H1 (cell line): Measurements from ENCODE around the gene GJB4. TPM values are rescaled to one million over a fixed set of nuclear protein-coding genes. Genes with fewer than 3 reads are reported as not detected.

Source experiments
- CTCF ChIA-PET: fragments of 300-600 bp; sonication (Branson Sonifier 250); formaldehyde crosslinking; loops from one replicate; lab custom pipeline; 2021; ENCODE audit not compliant: partially characterized antibody; lab: Charles Lee
- POLR2A ChIA-PET: fragments of 300-600 bp; sonication (Branson Sonifier 250); formaldehyde crosslinking; loops from one replicate; lab custom pipeline; 2021; ENCODE audit warnings: inconsistent platforms; ENCODE audit not compliant: partially characterized antibody; lab: Charles Lee
- DNase-seq, 2 experiments: peaks; one replicate each; pipeline versions ENCODE4 v3.0.0 to v3.0.0-alpha.2; 2010 to 2022; ENCODE audit warnings: low spot score in 2 of 2, low read depth in 1 of 2, mixed read lengths in 1 of 2
- FAIRE-seq: peaks from 2 replicates; lab custom pipeline; 2011; peaks lifted over from hg19 to GRCh38; lab: Jason Lieb, UNC
- H2AFZ ChIP-seq: 2 replicates; pipeline ENCODE4 v1.8.1; 2012; ENCODE audit warnings: low read length, inconsistent platforms
- H2AK5ac ChIP-seq: 2 replicates; pipeline ENCODE4 v1.6.1; 2013; ENCODE audit warnings: low read depth, low read length
- H2BK120ac ChIP-seq: replicated peaks from 2 replicates; pipeline ENCODE3; 2013; ENCODE audit warnings: low read depth, low read length, inconsistent platforms
- H2BK12ac ChIP-seq: 2 replicates; pipeline ENCODE4 v1.6.1; 2013; ENCODE audit warnings: low read depth, low read length
- H2BK15ac ChIP-seq: 2 replicates; pipeline ENCODE4 v1.6.1; 2013; ENCODE audit warnings: low read length
- H2BK20ac ChIP-seq: 2 replicates; pipeline ENCODE4 v1.6.1; 2013; ENCODE audit warnings: low read length
- H2BK5ac ChIP-seq: 2 replicates; pipeline ENCODE4 v1.6.1; 2013; ENCODE audit warnings: low read depth, low read length
- H3K14ac ChIP-seq: 2 replicates; pipeline ENCODE4 v1.6.1; 2013; ENCODE audit warnings: inconsistent platforms; ENCODE audit not compliant: insufficient read length
- H3K18ac ChIP-seq: 2 replicates; pipeline ENCODE4 v1.6.1; 2013; ENCODE audit warnings: low read length; ENCODE audit errors: extremely low read depth
- H3K23ac ChIP-seq: 2 replicates; pipeline ENCODE4 v1.6.1; 2013; ENCODE audit warnings: inconsistent platforms; ENCODE audit not compliant: insufficient read length
- H3K23me2 ChIP-seq: 2 replicates; pipeline ENCODE4 v1.6.1; 2013; ENCODE audit warnings: low read depth, low read length
- H3K27ac ChIP-seq: 2 replicates; pipeline ENCODE4 v1.6.1; 2011; ENCODE audit warnings: low read depth, low read length, inconsistent platforms
- H3K27me3 ChIP-seq, 4 experiments: replicated peaks in 1 of 4; 1 replicate in 1 of 4; 2 replicates in 3 of 4; pipeline versions ENCODE4 v1.6.1 to v1.8.1; 2011 to 2013; ENCODE audit warnings: low read length in 3 of 4, mild to moderate bottlenecking in 3 of 4, inconsistent platforms in 2 of 4, mixed read lengths in 2 of 4, moderate library complexity in 1 of 4; ENCODE audit not compliant: control insufficient read depth in 3 of 4, insufficient read depth in 3 of 4; ENCODE audit errors: extremely low read depth in 1 of 4
- H3K36me3 ChIP-seq, 4 experiments: 2 replicates each; pipeline versions ENCODE4 v1.6.1 to v1.8.1; 2011 to 2013; ENCODE audit warnings: mild to moderate bottlenecking in 4 of 4, low read length in 3 of 4, moderate library complexity in 2 of 4, control low read depth in 1 of 4, inconsistent platforms in 1 of 4; ENCODE audit not compliant: insufficient read depth in 4 of 4, control insufficient read depth in 2 of 4
- H3K4ac ChIP-seq: replicated peaks from 2 replicates; pipeline ENCODE3; 2013; ENCODE audit warnings: low read length, low read depth, mixed read lengths, inconsistent platforms; ENCODE audit not compliant: insufficient read length
- H3K4me1 ChIP-seq, 4 experiments: replicated peaks in 1 of 4; 1 replicate in 1 of 4; 2 replicates in 3 of 4; pipeline versions ENCODE4 v1.6.1 to v1.8.1; 2011 to 2013; ENCODE audit warnings: low read length in 3 of 4, inconsistent platforms in 2 of 4, mixed read lengths in 1 of 4; ENCODE audit not compliant: insufficient read depth in 4 of 4, control insufficient read depth in 3 of 4
- H3K4me2 ChIP-seq, 2 experiments: 2 replicates each; pipeline versions ENCODE4 v1.6.1 to v1.8.1; 2011 to 2013; ENCODE audit warnings: low read depth in 2 of 2, low read length in 2 of 2, control low read depth in 1 of 2, inconsistent platforms in 1 of 2, mild to moderate bottlenecking in 1 of 2; ENCODE audit not compliant: insufficient read depth in 1 of 2
- H3K4me3 ChIP-seq, 4 experiments: fragments of 200-600, 300-600 bp in 1 of 4; sonication (generic), shearing (Covaris generic), sonication (Bioruptor Twin) in 1 of 4; 2 replicates each; pipeline versions ENCODE4 v1.5.1 to v1.8.1; 2011 to 2016; ENCODE audit warnings: low read length in 4 of 4, low read depth in 3 of 4, control low read depth in 2 of 4, inconsistent platforms in 2 of 4, mild to moderate bottlenecking in 2 of 4, mixed read lengths in 1 of 4, moderate library complexity in 1 of 4; ENCODE audit not compliant: insufficient read depth in 2 of 4; ENCODE audit errors: extremely low read depth in 1 of 4
- H3K56ac ChIP-seq: replicated peaks from 2 replicates; pipeline ENCODE3; 2013; ENCODE audit warnings: low read depth, mild to moderate bottlenecking, mixed read lengths, low read length, inconsistent platforms; ENCODE audit not compliant: insufficient read length
- H3K79me1 ChIP-seq: 2 replicates; pipeline ENCODE4 v1.6.1; 2013; ENCODE audit warnings: low read depth, low read length, control low read depth
- H3K79me2 ChIP-seq, 2 experiments: 2 replicates each; pipeline versions ENCODE4 v1.6.1 to v1.8.1; 2012 to 2013; ENCODE audit warnings: low read length in 2 of 2, mild to moderate bottlenecking in 2 of 2, inconsistent platforms in 1 of 2; ENCODE audit not compliant: insufficient read depth in 2 of 2, control insufficient read depth in 1 of 2
- H3K9ac ChIP-seq, 4 experiments: replicated peaks in 1 of 4; 1 replicate in 1 of 4; 2 replicates in 3 of 4; pipeline versions ENCODE4 v1.6.1 to v1.8.1; 2011 to 2013; ENCODE audit warnings: low read depth in 3 of 4, low read length in 3 of 4, control low read depth in 2 of 4, mild to moderate bottlenecking in 2 of 4, moderate library complexity in 2 of 4, inconsistent platforms in 1 of 4; ENCODE audit errors: extremely low read depth in 1 of 4
- H3K9me3 ChIP-seq, 2 experiments: 2 replicates each; pipeline versions ENCODE4 v1.6.1 to v1.8.1; 2012 to 2013; ENCODE audit warnings: mild to moderate bottlenecking in 2 of 2, moderate library complexity in 2 of 2, control low read depth in 1 of 2, inconsistent platforms in 1 of 2, low read depth in 1 of 2, low read length in 1 of 2, mixed read lengths in 1 of 2; ENCODE audit not compliant: insufficient read depth in 2 of 2
- H4K20me1 ChIP-seq, 2 experiments: replicated peaks in 1 of 2; 2 replicates each; pipeline versions ENCODE3 to v1.8.1; 2011 to 2013; ENCODE audit warnings: inconsistent platforms in 2 of 2, low read length in 2 of 2, mild to moderate bottlenecking in 1 of 2; ENCODE audit not compliant: insufficient read depth in 2 of 2, control insufficient read depth in 1 of 2
- H4K5ac ChIP-seq: 2 replicates; pipeline ENCODE4 v1.6.1; 2013; ENCODE audit warnings: low read length, low read depth, mixed read lengths, inconsistent platforms; ENCODE audit not compliant: insufficient read length
- H4K8ac ChIP-seq: 2 replicates; pipeline ENCODE4 v1.8.0; 2013; ENCODE audit warnings: mild to moderate bottlenecking, moderate library complexity, low read length, inconsistent platforms; ENCODE audit not compliant: insufficient read depth; ENCODE audit errors: extremely low read depth
- H4K91ac ChIP-seq: replicated peaks from 2 replicates; pipeline ENCODE3; 2013; ENCODE audit warnings: low read length, mixed read lengths, inconsistent platforms; ENCODE audit not compliant: insufficient read length
- SP4 ChIP-seq: IDR thresholded peaks from 2 replicates; pipeline ENCODE4 v1.6.1; 2012; ENCODE audit warnings: low read length, inconsistent platforms
- TBP ChIP-seq: IDR thresholded peaks from 2 replicates; pipeline ENCODE4 v1.6.1; 2011; ENCODE audit warnings: low read depth, low read length, improper control_type of control experiment
- WGBS, 2 experiments: shearing (Covaris generic) in 1 of 2; methylation state at CpG; one replicate each; pipeline versions ENCODE4 v1.1.6 to v1.1.7; 2013 to 2015; ENCODE audit warnings: low lambda C conversion rate in 2 of 2, mixed read lengths in 2 of 2, inconsistent platforms in 1 of 2, low coverage in 1 of 2, missing lambda C conversion rate in 1 of 2; ENCODE audit not compliant: insufficient replicate concordance in 2 of 2, insufficient coverage in 1 of 2, insufficient read length in 1 of 2; ENCODE audit errors: extremely low coverage in 1 of 2, missing lambda C conversion rate in 1 of 2; 5-methylcytosine and 5-hydroxymethylcytosine counted together
- polyA plus RNA-seq, 7 experiments: library from polyadenylated mRNA; depleted of rRNA in 3 of 7; stranded (reverse) in 5 of 7; unstranded in 2 of 7; fragments of >200 nt in 5 of 7; fragments of 200-250 nt in 2 of 7; gene quantifications; 1 replicate in 5 of 7; 2 replicates in 1 of 7; 4 replicates in 1 of 7; pipeline versions ENCODE4 v1.2.1 to v1.2.3, GENCODE V29; 2011 to 2013; ENCODE audit warnings: missing spikeins in 2 of 7, mixed read lengths in 2 of 7
- total RNA-seq: library from RNA; stranded (reverse); fragmentation: NEBNext Ultra II Directional; extraction: Animal tissue kit (Norgen Biotek cat#: 25700); gene quantifications from 2 replicates; pipeline ENCODE4 v1.2.1, GENCODE V29; 2021

Gene GJB4
- total and polyA plus RNA-seq, 2 of the 8 experiments (the other 6 are each of a cell fraction or from before 2014, with no cell fraction given) = 0.20 to 0.41 TPM

DNA sequence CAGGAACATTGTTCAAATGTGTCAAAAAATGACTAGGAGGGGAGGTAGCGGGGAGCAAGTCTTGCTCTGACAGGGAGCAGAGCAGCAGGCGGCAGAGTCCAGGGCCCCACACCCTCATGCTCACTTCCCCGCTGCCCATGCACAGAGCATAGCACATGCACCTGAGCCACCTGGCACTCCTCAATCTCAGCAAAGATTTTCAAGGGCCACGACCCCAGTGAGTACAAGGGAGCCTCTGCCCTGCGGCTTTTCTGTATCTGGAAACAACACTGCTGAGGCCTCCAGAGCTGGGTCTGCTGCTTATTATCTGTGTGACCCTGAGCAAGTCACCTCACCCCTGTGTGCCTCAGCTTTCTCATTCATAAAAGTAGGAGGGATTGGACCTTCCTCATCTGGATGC is 20.4 kb downstream of the GJB4 start:
- Histone ChIP-seq H3K4ac (no peak overlapping the region), H2BK20ac (no peak overlapping the region), H3K27me3 (peaks cover 0 to 24% (median 10%) of the 10 kb centered on the region in 4 experiments; a peak in 5 of 7 replicates), H4K20me1 (no peaks in the 10 kb centered on the region), H3K56ac (no peak overlapping the region), H3K9me3 (no peaks in the 10 kb centered on the region), H2BK5ac (no peak overlapping the region), H3K9ac (no peak overlapping the region), H2AK5ac (no peak overlapping the region), H3K36me3 (no peaks in the 10 kb centered on the region), H3K4me2 (no peak overlapping the region), H3K18ac (no peak overlapping the region), H2BK120ac (no peak overlapping the region), H3K79me2 (no peaks in the 10 kb centered on the region), H3K79me1 (no peaks in the 10 kb centered on the region), H3K4me1 (peaks cover 0 to 14% (median 5%) of the 10 kb centered on the region in 4 experiments; a peak in 4 of 7 replicates), H2BK15ac (no peak overlapping the region), H3K4me3 (no peak overlapping the region), H4K8ac (no peak overlapping the region), H3K23me2 (peaks cover 15% of the 10 kb centered on the region; the same call in 1 of the 2 replicates), H3K27ac (no peak overlapping the region), H4K91ac (no peak overlapping the region), H2AFZ (no peak overlapping the region), H4K5ac (no peak overlapping the region), H3K23ac (no peak overlapping the region), H2BK12ac (no peak overlapping the region), H3K14ac (no peak overlapping the region)
- no peak for DNase-seq
- ChIA-PET CTCF (interaction anchor here (0.9 to 3.6 kb wide), 2 partner anchors 38 to 73 kb away, joined by 3 to 17 read pairs; no protein-coding TSS in a partner anchor), POLR2A (interaction anchor here (0.5 kb wide), 1 partner anchor 565 kb away, joined by 4 read pairs; no protein-coding TSS in a partner anchor)
- 90% methylated on average over 5 of the region's 5 CpGs; no CpG with 5 or more reads in 1 of the 2 experiments for WGBS, 2 experiments
- FAIRE-seq = no peak
- TF ChIP-seq SP4 = no peak
- no peak for TF ChIP-seq TBP
